SK-N-SH treated with all-trans-retinoic acid at 6 μM for 48 hours (cell line): ENCODE measurements around the gene MEI4.

Source experiments
- ATAC-seq: fragments of 200-7000 bp; cut with Tn5 transposase; 3 replicates; pipeline ENCODE4 v1.9.1; 2020; ENCODE audit warnings: mild to moderate bottlenecking, moderate library complexity
- ARNTL ChIP-seq: fragments of 450-650 bp; formaldehyde crosslinking; IDR thresholded peaks from 2 replicates; pipeline ENCODE4 v1.5.0; 2020; ENCODE audit warnings: low read depth, mild to moderate bottlenecking, moderate library complexity, borderline replicate concordance
- BACH2 ChIP-seq: fragments of 250-450 bp; sonication (Bioruptor Pico); IDR thresholded peaks from 2 replicates; pipeline ENCODE4 v1.9.0; 2021; ENCODE audit warnings: mild to moderate bottlenecking, borderline replicate concordance
- CREB5 ChIP-seq: fragments of 250-450 bp; sonication (Bioruptor Pico); IDR thresholded peaks from 2 replicates; pipeline ENCODE4 v1.5.1; 2020; ENCODE audit warnings: low read depth, mild to moderate bottlenecking, moderate library complexity
- CSDC2 ChIP-seq: fragments of 250-450 bp; sonication (Bioruptor Pico); IDR thresholded peaks from 2 replicates; pipeline ENCODE4 v1.5.0; 2020; ENCODE audit warnings: mild to moderate bottlenecking, moderate library complexity
- CSRNP3 ChIP-seq: fragments of 250-450 bp; sonication (Bioruptor Pico); IDR thresholded peaks from 2 replicates; pipeline ENCODE4 v1.5.1; 2021; ENCODE audit warnings: mild to moderate bottlenecking, moderate library complexity
- ESRRG ChIP-seq: fragments of 250-450 bp; sonication (Bioruptor Pico); IDR thresholded peaks from 2 replicates; pipeline ENCODE4 v1.6.1; 2021; ENCODE audit warnings: mild to moderate bottlenecking
- GLIS3 ChIP-seq: fragments of 250-450 bp; sonication (Bioruptor Pico); IDR thresholded peaks from 2 replicates; pipeline ENCODE4 v1.5.0; 2020; ENCODE audit warnings: mild to moderate bottlenecking, moderate library complexity
- ISL1 ChIP-seq: fragments of 250-450 bp; sonication (Bioruptor Pico); IDR thresholded peaks from 2 replicates; pipeline ENCODE4 v2.1.2; 2022; ENCODE audit warnings: mild to moderate bottlenecking, moderate library complexity
- OSR1 ChIP-seq: fragments of 250-450 bp; sonication (Bioruptor Pico); IDR thresholded peaks from 2 replicates; pipeline ENCODE4 v1.8.0; 2022; ENCODE audit warnings: moderate library complexity, mild to moderate bottlenecking, inconsistent platforms
- PATZ1 ChIP-seq: fragments of 250-450 bp; sonication (Bioruptor Pico); IDR thresholded peaks from 2 replicates; pipeline ENCODE4 v1.8.0; 2020; ENCODE audit warnings: mild to moderate bottlenecking, moderate library complexity, borderline replicate concordance
- POU6F1 ChIP-seq: fragments of 250-450 bp; sonication (Bioruptor Pico); IDR thresholded peaks from 2 replicates; pipeline ENCODE4 v1.8.0; 2021; ENCODE audit warnings: low read depth, mild to moderate bottlenecking, moderate library complexity, borderline replicate concordance
- PPARA ChIP-seq: fragments of 250-450 bp; sonication (Bioruptor Pico); IDR thresholded peaks from 2 replicates; pipeline ENCODE4 v1.5.0; 2020; ENCODE audit warnings: mild to moderate bottlenecking, borderline replicate concordance
- RARB ChIP-seq: fragments of 250-450 bp; sonication (Bioruptor Pico); IDR thresholded peaks from 2 replicates; pipeline ENCODE4 v1.8.0; 2021; ENCODE audit warnings: mild to moderate bottlenecking, moderate library complexity
- SNAI2 ChIP-seq: fragments of 250-450 bp; sonication (Bioruptor Pico); IDR thresholded peaks from 2 replicates; pipeline ENCODE4 v1.5.0; 2020; ENCODE audit warnings: mild to moderate bottlenecking, moderate library complexity
- TCF4 ChIP-seq: fragments of 250-450 bp; sonication (Bioruptor Pico); IDR thresholded peaks from 2 replicates; pipeline ENCODE4 v1.8.0; 2021; ENCODE audit warnings: mild to moderate bottlenecking, moderate library complexity, borderline replicate concordance
- TOX ChIP-seq: fragments of 250-450 bp; sonication (Bioruptor Pico); IDR thresholded peaks from 2 replicates; pipeline ENCODE4 v1.8.0; 2021; ENCODE audit warnings: mild to moderate bottlenecking, moderate library complexity, borderline replicate concordance
- TSHZ2 ChIP-seq: fragments of 250-450 bp; sonication (Bioruptor Pico); IDR thresholded peaks from 2 replicates; pipeline ENCODE4 v1.5.0; 2020; ENCODE audit warnings: mild to moderate bottlenecking, moderate library complexity
- ZC3H10 ChIP-seq: fragments of 250-450 bp; sonication (Bioruptor Pico); IDR thresholded peaks from 2 replicates; pipeline ENCODE4 v1.5.1; 2021; ENCODE audit warnings: mild to moderate bottlenecking, moderate library complexity
- ZFP3 ChIP-seq: fragments of 250-450 bp; sonication (Bioruptor Pico); IDR thresholded peaks from 2 replicates; pipeline ENCODE4 v1.5.0; 2020; ENCODE audit warnings: mild to moderate bottlenecking, moderate library complexity
- ZFP30 ChIP-seq: fragments of 450-650 bp; formaldehyde crosslinking; IDR thresholded peaks from 2 replicates; pipeline ENCODE4 v1.5.0; 2022; ENCODE audit warnings: mild to moderate bottlenecking, moderate library complexity
- ZNF565 ChIP-seq: fragments of 450-650 bp; formaldehyde crosslinking; conservative IDR thresholded peaks from 2 replicates; pipeline ENCODE4 v1.5.0; 2020; ENCODE audit warnings: low read depth, mild to moderate bottlenecking, moderate library complexity
- ZNF70 ChIP-seq: fragments of 450-650 bp; formaldehyde crosslinking; IDR thresholded peaks from 2 replicates; pipeline ENCODE4 v1.5.0; 2020; ENCODE audit warnings: mild to moderate bottlenecking, moderate library complexity
- ZNF8 ChIP-seq: fragments of 450-650 bp; formaldehyde crosslinking; IDR thresholded peaks from 2 replicates; pipeline ENCODE4 v1.5.0; 2020; ENCODE audit warnings: mild to moderate bottlenecking, moderate library complexity

MEI4 gene

GRCh38 chr6:77652739-77653138 is at the start of gene MEI4:
MEI4 (plus strand) TSS chr6:77653039; CDS start chr6:77690672, 37,633 bp downstream.
- no peak for ATAC-seq
- TF ChIP-seq ZFP30 (no peak), RARB (CRISPR knock-in tag) (no peak), ISL1 (no peak), ZNF70 (CRISPR knock-in tag) (no peak), TSHZ2 (CRISPR knock-in tag) (no peak), BACH2 (CRISPR knock-in tag) (no peak), POU6F1 (no peak), ZC3H10 (CRISPR knock-in tag) (no peak), ARNTL (CRISPR knock-in tag) (no peak), PATZ1 (no peak), GLIS3 (no peak), PPARA (no peak), CSDC2 (CRISPR knock-in tag) (no peak), OSR1 (CRISPR knock-in tag) (no peak), CREB5 (no peak), ZFP3 (CRISPR knock-in tag) (no peak), ESRRG (CRISPR knock-in tag) (no peak)
- TF ChIP-seq, all 23 proteins: peak for 0

- no peak for ATAC-seq
- TF ChIP-seq ARNTL (CRISPR knock-in tag) (no peak), PPARA (no peak), ZFP30 (no peak), ESRRG (CRISPR knock-in tag) (no peak), ZC3H10 (CRISPR knock-in tag) (no peak), ZNF8 (CRISPR knock-in tag) (no peak), TOX (CRISPR knock-in tag) (no peak), OSR1 (CRISPR knock-in tag) (no peak), GLIS3 (no peak)
- TF ChIP-seq, all 23 proteins: peak for 0
Observed at GRCh38 chr6:77604476-77604875, 48.4 kb upstream of the MEI4 start.

- TF ChIP-seq OSR1 (CRISPR knock-in tag) (no peak), ZNF565 (no peak), POU6F1 (no peak), PATZ1 (no peak), ZNF70 (CRISPR knock-in tag) (no peak), BACH2 (CRISPR knock-in tag) (no peak), CSDC2 (CRISPR knock-in tag) (no peak), ARNTL (CRISPR knock-in tag) (no peak), GLIS3 (no peak), CREB5 (no peak), ZFP3 (CRISPR knock-in tag) (no peak), PPARA (no peak), CSRNP3 (no peak), ISL1 (no peak), TOX (CRISPR knock-in tag) (no peak), TCF4 (CRISPR knock-in tag) (no peak), SNAI2 (CRISPR knock-in tag) (no peak), ZFP30 (no peak)
- no peak for ATAC-seq
Observed at GRCh38 chr6:77607004-77607403, 45.8 kb upstream of the MEI4 start.
